GM21515 (cell line): ENCODE results near the gene SMCP.

ENCODE experiments used
- ATAC-seq: cut with Tn5 transposase; IDR thresholded peaks from one replicate; pipeline ENCODE4 v1.9.1; 2021; ENCODE audit not compliant: unreplicated experiment

Gene SMCP

DNA sequence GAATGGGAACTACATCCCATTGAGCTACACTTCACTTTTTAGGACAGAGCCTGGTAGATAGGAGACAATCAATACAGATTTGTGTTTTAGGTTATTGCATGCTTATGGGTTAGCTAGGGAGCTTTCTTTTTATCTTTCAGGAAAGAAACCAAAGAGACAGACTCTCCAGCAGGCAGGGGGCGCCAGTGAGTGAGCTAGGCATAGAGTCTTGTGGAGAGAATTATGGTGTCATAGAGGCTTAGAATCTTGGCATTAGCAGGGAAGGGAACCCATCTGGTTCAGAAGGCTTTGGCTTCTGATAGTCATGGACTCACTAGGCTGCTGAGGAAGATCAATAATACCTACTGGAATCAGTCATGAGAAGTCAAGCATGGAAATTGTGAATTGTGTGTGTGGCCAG, at the start of gene SMCP:
Gene SMCP, plus strand, starts transcription at position 281 of the 400 bp plus-strand sequence. CDS start 6,101 bp downstream, outside the sequence.
- ATAC-seq = no peak

- ATAC-seq = no peak
Measured at GRCh38 chr1:152836870-152837269, 41.3 kb upstream of the SMCP start.

DNA sequence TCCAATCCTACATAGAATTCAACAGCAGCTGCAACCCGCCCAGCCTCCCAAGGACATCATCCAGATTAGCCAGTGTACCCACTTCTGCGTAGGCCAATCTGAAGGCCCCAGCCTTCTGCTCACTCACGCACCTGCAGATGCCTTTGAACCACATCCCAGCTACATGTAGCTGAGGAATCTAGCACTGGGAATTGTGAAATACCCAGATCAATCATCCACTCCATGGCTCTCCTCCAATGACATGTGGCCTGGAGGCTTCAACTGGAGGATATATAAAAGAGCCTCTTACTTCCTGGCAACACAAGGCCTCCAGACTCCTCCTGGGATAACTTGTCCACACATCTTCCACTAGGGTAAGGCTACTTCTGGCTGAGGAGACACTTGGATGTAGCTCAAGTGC, 35.6 kb upstream of the SMCP start, which contains the start of gene LCE6A:
Gene LCE6A, plus strand, starts transcription at position 301 of the 400 bp plus-strand sequence. CDS start 665 bp downstream, outside the sequence.
- no peak for ATAC-seq

DNA sequence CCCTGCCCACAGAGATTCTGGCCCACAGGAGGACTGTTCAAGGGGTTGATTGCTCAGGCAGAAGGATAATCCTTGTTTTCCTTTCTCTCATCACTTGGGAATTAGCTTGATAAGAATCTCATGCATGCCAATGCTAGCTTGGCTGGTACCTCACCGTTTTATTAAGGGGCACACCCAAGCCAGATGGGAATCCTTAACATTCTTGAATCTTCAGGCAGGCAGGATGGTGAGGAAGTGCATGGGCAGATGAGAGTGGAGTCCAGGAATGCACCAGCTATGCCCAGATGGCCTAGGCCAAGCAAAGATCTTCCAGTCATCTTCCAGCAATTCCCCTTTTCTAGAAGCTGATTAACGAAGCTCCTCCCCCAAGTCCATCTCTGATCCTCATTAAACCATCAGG, 22.5 kb upstream of the SMCP start:
- no peak for ATAC-seq

GRCh38 chr1:152858062-152858461, 20.1 kb upstream of the SMCP start:
- no peak for ATAC-seq

DNA sequence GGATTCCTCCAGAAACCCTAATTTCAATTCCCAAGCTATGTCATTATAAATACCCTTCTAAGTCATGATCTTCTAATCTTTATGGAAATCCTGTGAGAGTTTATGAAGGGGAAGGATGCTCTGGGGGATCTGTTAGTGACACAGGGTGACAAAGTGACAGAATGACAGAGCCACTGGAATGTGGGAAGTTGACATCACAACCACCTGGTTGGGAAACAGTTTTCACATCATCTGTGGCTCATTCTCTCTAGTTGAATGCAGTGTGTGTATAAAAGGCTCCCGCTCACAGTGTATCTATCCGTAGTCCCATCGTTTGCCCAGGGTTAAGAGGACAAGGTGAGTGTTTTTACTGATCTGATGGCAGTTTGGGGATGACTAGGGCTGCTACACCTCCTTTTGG, 18.4 kb upstream of the SMCP start, which contains the start of gene LCE7A:
Gene LCE7A, plus strand, starts transcription at position 301 of the 400 bp plus-strand sequence. CDS start 702 bp downstream, outside the sequence.
- no peak for ATAC-seq

DNA sequence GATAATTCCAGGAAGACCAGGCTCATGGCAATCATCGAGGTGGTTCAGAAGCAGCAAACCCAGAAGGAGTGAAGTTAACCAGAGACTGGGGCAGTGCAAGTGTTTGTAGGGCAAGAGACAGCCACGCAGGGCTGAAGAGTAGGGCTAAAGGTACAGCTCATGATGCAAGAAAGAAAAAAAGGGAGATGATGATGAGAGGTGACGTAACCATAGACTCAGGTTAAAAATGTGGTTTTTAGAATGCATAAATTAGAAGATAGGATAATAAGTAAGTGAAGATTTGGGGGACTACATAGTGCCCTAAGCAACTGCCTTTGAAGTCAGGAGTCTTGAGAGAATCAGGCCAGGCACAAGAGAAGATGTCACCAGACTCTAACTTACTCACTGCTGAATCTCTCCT, 18.0 kb upstream of the SMCP start:
- ATAC-seq = no peak

GRCh38 chr1:152861374-152861773, 16.7 kb upstream of the SMCP start:
- no peak for ATAC-seq

- no peak for ATAC-seq
Measured at GRCh38 chr1:152864443-152864842, 13.7 kb upstream of the SMCP start.

GRCh38 chr1:152866321-152866720, 11.8 kb upstream of the SMCP start:
- ATAC-seq = no peak

DNA sequence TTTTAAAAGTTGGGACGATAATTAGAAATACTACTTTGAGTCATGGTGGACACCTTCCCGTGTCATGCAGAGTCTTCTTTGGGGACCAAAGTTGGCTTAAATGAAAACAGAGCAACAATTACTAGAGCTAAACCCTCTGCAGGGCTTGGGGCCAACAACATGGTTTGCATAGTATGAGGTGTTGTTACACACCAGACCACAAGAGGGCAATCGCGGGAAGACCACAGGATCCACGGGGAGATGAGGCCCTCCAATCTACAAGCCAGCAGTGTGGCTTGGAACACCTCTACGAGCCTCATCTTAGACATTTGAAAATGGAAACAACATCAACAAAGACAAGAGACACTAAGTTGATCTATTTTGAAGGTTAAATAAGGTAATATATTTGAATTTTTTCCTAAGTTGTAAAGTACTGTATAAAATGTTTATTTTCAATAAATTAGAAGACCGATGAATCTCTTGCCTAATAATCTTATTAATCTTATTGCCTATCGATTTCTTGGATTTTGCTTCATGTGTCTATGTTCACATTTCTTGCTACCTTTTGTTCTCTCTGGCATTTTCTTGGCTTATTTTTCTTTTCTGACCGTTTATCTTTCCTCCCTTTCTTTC, 8.2 kb upstream of the SMCP start:
- ATAC-seq = no peak

GRCh38 chr1:152870831-152871730, 7.0 kb upstream of the SMCP start:
- ATAC-seq = no peak

DNA sequence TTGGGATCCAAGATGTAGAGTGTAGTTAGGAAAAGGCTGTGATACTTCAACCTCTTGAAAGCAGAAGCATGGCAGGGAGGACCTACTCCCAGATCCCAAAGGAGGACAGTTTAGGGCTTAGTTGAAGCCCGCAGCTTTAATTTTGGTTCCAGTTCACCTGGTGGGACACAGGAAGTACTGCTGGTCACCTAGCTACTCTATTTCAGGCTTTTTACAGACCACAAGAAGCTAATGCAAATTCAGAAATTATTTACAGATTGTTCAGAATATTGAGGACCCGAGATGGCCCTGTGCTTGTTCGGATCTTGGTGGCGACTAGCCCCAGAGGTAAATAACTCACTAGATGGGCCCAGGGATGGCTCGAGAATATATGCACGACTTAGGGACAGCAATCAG, 6.4 kb upstream of the SMCP start:
- no peak for ATAC-seq

DNA sequence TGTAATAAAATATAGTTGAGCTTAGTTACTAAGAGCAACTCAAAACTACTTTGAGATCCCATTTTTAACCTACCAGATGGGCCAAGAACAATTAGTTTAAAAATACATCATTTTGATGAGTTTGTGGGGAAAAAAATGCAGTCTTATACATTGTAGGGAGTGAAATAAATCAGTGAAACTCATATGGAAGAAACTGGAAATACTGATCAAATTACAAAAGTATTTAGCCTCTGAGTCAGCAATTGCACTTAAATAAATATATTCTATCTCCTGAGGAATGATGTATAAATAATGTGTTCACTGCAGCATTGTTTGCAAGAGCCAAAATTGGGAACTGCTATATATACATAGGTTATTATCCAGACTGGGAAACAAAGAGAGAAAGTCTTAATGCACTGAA, 4.6 kb upstream of the SMCP start:
- ATAC-seq = no peak

DNA sequence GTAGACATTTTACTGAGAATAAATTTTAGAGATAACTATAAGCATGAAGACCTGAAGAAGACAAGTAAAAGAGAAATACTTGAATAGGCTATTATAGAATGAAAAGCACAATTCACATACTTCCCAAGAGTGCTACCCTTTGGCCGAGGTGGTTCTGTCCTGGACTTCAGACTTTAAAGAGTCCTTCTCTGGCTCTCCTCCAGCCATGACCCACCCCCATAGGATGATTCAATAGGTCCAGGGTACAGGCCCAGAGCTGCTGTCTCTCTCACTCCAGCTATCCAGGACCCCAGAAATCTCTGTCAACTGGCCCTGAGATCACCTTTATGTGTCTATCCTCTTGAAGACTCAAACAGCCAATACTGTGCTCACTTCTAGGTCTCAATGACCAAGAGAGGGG, 1.3 kb upstream of the SMCP start:
- ATAC-seq = no peak

DNA sequence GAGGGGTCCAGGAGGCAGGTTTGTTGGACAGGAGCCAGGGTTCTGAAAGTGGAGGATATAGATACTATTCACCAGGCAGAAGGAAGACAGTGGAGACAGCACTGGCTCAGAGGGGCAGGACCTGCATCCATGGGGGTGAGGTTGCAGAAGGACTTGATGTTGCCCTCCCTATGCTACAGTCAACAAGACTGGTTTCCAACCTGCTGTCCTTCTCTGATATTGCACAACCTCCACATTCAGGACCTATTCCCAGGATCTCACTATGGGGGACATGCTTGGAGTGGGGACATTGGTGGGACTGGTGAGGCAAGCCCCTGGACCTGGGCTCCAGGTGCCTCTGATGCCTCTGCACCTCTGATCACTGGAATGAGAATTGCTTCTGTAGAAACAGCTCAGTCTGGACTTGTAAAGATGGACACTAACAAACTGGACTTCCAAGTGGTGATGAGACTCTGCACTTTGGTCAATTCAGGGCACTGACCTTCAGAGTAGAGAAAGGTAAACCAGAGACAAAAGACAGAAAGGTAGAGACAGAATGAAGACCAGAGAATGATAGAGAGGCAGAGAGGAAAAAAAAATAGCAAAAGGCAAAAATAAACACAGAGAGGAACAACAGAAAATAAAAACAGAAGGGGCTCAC, 1.6 kb downstream of the SMCP start:
- no peak for ATAC-seq

GRCh38 chr1:152880316-152880715, 2.2 kb downstream of the SMCP start:
- ATAC-seq = no peak

DNA sequence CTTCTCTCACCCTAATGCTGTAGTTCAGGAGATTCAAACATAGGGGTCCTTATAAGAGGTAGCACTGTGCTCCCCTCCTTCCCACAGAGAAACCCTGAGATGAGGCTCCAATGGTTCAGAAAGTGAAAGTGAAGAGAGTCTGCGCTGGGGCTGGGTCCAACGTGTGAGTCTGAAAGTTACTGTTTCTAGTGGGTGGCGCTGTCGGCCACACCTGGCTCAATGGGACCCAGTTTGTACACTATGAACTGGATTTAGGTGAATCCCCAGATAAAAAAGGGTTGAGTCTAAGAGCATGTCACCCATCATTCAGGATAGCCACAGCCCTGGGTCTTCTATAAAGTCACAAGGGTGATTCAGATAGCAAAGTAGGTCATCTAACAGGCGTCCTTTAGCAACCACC, 2.8 kb downstream of the SMCP start:
- ATAC-seq = no peak

GRCh38 chr1:152884085-152884484, 6.0 kb downstream of the SMCP start:
- no peak for ATAC-seq

- ATAC-seq = no peak
Measured at GRCh38 chr1:152884506-152884905, 6.4 kb downstream of the SMCP start.

GRCh38 chr1:152884966-152885624, 7.0 kb downstream of the SMCP start:
- ATAC-seq = no peak
